ENCODE measurements around the gene STAB1.
A peak's percentile ranks its signal among the peaks of the same experiment; 100 is the strongest.

The STAB1 gene

DNA sequence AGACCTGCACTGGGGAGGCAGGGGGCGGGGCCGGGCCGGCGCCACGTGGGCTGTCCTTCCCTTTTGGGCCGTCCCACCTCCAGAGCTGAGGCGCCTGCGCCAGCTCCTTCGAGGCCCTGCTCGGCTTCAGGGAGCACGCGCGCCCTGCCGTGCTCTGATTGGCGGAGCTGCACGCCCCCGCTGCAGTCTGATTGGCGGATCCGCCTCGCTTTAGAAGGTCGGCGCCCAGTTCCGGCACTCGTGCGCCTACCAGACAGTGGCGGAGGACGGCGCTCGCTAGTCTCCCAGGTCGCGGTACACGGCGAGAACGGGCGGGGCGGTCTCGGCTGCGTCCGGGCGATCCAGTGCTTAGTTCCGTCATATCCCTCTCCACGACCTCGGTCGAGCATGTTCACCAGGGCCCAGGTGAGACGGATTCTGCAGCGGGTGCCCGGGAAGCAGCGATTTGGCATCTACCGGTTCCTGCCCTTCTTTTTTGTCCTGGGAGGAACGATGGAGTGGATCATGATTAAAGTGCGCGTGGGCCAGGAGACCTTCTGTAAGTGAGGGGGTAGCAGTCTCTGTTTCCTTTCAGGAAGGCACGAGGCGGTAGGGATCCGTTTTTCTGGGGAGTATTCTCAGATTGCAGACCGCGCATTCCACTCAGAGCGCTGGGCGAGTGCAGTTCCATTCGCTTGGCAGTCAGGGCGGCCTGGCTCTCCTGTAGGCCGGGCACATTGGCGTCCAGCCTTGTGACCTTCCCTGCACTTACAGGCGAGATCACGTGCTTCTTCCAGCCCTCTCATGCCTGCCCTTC, 41.4 kb downstream of the STAB1 start, which contains the start of gene UQCC5:
Gene UQCC5 (plus strand): TSS at position 237 of the 796 bp plus-strand sequence. CDS start 151 bp downstream, at position 388.
- ATAC-seq (peak; percentile 93), DNase-seq (peak; percentile 97)

DNA sequence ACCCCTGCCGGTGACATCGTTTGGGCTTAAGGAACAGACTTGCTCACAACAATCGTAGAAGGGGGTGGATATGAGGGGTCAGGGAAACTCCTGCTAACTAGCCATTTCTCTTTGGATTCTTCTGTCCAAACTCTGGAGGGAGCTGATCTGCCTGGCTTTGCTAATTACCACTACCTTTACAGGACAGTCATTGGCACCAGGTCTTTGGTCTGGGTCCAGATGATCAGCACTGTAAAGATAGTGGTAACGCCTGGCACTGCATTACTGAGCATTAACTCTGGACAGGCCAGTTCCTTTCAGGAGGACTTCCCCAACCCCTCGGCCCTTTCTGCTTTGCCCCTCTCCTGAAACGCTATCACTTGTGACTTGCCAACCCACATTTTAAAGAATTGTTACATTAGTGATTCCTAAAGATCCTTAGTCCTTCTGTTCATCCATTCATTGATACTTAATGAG, 42.1 kb downstream of the STAB1 start:
- ATAC-seq (no peak), DNase-seq (no peak)

DNA sequence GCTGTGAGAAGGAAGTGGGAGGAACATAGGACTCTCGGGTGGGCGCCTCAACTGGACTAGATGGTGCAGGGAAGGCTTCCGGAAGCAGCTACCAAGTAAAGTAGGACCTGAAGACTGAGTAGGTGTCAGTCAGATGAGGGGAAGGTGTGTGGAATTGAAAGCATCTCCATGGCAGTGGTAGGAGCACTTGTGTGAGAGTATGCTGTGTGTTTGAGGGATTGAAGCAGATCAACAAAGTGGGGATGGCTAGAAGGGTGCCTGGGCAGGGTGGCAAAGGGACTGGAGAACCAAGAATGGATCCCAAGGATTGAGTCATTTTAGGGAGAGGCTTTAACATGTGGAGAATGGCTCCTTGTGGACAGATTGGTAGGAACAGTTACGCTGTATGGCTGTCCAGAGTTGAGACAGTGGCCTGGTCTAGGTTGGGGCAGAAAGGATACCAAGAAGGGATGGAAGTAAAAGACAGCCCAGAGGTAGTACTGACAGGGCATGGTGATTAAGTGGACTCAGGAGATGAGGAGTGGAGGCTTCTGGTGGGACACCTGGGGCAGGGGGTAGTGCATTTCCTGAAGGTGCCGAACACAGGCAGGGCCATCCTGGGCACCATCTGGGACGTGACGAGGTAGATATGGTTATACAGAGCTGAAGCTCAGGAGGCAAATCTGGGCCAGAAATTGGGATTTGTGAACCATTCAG, 42.7 kb downstream of the STAB1 start:
- ATAC-seq (no peak), DNase-seq (no peak)

DNA sequence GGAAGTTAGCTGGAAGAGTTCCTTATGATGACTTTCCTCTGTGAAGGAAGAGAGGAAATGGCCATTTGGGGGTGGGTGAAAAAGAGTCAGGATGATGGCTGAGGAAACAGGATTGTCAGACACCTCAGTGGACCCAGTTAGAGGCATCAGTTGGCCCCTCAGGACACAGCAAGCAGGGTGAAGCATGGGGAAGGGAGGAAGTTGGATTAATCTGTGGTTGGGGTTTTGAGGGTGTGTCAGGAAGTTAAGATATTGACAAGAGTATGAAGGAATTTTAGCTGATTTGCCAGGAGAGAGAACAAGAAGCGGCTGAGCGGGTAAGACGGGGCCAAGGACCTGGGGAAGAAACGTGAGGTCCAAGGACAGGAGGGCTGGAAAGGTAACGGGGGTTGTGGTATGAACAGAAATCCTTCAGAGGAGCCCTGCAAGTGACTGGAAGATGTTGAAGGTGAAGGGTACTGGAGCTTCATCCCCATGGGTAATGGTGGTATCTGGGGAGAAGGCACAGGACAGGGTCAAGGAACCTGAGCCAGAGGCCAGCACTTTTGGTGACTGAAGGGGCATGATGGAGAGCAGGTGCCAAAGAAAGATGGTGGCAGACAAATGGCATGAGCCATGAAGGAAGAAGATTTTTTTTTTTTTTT, 44.0 kb downstream of the STAB1 start:
- ATAC-seq (no peak), DNase-seq (no peak)

DNA sequence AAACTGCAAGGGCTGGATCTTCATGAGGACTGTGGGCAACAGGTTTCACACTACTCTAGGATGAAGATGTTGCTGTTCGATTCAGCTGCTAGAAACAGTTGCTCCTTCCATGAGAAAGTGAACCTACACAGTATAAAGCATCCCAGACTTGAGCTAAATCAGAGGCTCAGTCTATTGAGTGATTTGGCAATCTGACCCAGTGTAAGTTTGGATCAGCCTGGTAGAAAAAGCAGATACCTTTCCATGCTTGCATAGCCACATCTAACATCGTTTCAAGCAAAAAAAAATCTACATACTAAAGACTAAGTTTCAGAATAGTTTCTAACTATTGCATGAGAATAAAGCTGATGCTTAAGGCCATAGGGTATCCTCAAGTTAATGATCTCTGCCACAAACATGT, 45.9 kb downstream of the STAB1 start:
- no peak for DNase-seq
- ATAC-seq = no peak

DNA sequence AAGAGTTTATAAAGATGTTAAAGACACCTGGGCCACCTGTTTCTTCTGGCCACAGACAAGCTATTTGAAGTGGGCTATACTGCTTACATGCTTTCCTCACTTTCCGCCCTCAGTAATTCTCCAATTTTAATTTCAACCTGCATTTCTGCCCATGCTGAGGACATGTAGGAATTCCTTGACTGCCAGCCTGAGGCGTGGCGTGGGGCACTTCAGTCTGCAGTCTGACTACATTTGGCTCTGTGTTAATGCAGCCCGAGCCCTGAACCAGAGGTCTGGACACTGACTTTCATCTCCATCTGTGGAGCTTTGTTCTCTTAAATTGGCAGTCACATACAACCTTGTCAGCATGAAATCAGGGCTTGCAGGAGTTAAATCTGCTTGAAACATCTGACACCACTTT, 49.8 kb downstream of the STAB1 start:
- ATAC-seq (no peak), DNase-seq (no peak)

DNA sequence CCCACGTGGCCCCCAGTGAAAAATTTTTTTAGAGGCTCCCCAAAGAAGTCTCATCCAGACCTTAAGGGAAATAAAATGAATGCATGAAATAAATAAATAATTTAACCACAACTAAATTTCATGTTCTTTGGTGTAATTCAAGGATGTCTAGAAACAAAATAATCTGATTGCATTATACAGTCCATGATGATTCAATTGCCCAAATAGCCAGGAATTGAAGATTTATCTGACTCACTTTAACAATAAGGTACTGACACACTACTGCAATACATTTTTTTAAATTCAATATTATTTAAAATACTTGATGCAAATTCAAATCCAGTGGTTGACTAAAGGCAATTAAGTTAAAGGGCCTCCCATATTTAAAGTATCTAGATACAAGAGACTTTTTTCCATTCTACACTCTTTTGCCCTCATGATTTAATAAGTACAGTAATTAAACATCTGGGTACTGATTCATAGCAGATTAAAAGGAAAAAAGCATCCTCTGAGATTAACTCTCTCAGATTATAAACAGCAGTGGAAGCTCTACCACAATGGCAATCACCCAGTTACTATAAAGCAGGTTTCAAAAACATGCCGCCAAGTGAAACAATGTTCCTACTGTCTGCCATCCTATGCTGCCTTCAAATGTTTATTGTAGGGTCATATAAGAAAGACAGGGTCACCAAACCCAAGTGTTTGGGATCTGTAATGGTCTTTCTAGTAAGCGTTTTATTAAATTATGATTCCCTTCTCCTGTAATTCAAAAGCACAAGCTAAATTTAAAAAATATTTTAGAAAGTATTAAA, 51.2 kb downstream of the STAB1 start:
- DNase-seq = no peak
- ATAC-seq = no peak

DNA sequence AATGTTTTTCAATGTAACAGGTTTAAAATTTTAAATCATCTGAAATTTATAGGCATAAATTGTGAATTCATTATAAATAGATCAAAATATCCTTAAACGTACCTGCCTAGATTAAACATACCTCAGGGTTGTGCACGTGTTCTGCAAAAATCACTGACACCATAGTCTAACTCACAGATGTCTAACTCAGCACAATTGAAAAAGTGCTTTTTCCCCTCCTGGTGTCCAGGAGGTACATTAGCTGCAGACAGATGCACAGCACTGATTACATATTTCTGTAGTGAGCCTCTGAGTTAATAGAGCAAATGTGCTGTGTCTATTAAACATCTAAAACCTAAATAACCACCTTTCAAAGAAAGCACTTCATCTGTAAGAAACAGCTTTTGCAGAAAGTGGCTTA, 52.0 kb downstream of the STAB1 start:
- ATAC-seq = no peak
- DNase-seq = no peak

DNA sequence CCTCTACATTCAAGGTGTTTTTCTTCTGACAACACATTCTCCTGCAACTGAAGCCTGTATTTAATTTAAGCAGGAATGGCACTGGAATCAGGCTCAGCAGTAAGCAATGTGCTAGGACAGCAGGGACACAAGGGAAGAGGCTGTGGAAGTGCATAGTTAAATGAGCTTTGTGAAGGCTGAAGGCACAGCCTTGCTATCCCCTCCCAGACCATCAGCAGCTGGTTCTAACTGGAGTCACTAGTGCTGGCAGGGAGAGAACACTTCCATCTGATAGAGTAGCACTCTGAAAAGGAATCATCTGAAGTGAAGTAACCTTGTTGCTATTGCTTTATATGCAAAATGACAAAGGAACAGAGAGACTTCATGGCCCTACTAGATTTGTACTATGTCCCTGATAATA, 56.0 kb downstream of the STAB1 start:
- no peak for ATAC-seq
- no peak for DNase-seq

DNA sequence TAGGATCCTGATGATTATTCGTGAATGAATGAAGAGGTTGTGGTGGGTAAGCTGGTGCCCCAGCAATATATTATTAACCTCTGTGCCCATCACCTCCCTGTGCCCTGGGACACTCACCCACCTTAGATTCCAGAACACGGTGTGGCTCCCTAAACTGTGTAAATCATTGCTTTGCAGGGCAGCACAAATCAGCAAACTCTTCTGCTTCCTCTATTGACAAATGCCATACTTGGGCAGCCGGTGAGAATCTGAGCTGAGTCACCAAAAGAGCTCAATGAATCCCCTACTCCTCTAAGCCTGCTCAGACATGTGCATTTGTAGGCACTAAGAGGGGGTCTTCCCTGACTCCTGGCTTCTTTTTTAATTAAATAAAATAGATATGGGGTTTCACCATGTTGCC, 57.0 kb downstream of the STAB1 start:
- DNase-seq (no peak), ATAC-seq (no peak)

DNA sequence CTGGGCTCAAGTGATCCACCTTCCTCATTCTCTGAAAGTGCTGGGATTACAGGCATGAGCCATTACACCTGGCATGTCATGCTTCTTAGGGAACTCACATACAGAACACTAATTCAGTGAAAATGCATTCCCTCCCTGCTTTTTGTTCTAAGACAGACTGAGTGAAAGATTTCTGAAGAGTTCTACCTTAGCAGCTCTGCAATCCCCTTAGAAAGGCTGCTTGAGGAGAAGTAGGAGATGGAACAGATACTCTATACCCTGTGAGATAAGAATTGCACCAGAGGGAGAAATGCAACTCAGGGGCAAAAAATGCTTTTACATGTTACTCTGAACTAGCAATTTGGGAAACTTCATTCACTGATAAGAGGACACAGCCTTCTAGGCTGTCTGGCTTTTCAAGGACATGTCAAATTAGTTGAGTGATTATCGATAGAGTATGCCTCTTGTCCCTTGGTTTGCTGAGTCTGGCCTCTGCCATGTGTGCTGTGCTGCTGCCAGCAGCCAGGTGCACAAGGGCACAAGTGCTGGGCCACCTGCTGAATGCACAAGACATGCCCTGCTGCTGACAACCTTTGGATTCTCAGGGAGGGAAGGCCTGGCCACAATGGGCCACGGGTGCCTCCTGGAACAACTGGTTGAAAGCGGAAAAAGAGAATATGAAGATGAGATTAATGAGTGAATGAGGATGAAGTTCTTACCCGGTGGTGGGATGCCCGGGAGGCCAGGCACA, 59.1 kb downstream of the STAB1 start:
- no peak for ATAC-seq
- no peak for DNase-seq

DNA sequence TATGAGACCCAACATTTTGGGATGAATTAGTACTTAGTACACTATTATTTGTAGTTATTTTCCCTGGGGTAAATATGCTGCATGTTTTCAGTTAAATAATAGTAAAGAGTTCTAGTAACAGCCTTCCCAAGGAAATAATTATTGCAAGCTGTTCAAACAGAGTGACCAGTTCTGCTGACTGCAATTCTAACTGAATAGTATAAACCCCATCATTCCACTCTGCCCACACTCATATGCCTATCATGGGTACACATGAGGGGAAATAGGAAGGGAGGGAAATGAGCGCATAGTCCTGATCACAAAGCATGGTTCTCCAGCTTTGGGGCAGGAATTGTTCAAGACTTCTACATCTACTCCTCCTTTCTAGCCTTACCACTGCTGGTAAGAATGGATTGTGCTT, 59.9 kb downstream of the STAB1 start:
- DNase-seq (no peak), ATAC-seq (no peak)

DNA sequence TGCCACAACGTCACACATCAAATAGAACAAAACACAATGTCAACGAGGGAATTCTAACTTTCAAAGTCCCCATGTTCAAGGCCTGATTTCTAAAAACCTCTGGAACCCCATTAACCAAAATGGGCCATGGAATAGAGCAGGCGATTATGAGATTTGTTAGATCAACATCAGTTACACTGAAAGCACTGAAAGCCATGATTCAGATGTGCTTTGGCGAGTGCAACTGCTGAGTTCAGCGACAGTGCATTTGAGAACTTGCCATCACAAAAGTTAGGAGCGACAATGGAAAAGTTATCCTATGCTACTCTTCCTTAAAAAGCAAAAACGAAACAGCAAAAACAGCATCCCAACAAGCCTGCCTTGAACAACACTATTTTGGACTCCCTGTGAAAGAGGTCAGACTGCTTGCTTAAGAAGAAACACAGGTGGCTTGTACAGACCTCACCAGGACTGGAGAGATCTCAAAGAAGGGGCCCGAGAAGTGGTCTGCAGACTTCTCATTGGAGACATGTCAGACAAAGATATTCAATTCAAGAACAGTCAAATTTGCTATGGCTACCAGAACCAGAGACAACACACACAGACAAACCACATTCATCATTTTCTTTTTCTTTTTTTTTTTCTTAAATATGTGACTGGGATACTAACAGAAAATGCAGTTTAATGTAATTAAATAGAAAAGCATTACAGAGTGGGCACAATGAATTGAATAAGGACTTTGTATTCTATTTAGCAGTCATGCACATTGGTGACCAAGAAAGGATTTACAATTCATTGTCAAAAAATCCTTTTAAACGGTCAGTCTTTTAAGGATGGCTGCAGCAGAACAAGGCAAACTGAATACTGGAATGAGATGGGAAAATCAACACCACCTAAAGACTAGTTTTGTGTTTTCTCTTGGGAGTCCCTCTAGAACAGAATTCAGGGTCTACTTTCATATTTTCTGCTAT, 62.1 kb downstream of the STAB1 start:
- DNase-seq (no peak), ATAC-seq (no peak)

DNA sequence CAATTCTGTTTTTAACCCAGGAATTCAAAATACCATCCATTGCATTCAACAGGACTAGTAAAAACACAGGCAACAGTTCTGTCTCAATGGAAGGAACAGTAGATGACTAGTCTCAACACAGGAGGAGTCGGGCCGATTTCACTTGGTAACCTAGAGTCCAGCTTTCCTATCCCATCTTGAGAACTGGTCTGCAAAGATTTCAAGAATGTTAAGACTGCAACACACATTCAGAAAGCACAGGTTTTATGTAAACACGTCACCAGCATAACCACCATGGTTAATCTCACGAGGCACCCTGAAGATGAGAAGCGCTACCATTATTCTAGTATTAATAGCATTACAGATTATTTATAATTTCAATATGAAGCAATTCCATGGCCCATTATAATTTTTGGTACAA, 63.3 kb downstream of the STAB1 start:
- no peak for DNase-seq
- ATAC-seq = no peak

DNA sequence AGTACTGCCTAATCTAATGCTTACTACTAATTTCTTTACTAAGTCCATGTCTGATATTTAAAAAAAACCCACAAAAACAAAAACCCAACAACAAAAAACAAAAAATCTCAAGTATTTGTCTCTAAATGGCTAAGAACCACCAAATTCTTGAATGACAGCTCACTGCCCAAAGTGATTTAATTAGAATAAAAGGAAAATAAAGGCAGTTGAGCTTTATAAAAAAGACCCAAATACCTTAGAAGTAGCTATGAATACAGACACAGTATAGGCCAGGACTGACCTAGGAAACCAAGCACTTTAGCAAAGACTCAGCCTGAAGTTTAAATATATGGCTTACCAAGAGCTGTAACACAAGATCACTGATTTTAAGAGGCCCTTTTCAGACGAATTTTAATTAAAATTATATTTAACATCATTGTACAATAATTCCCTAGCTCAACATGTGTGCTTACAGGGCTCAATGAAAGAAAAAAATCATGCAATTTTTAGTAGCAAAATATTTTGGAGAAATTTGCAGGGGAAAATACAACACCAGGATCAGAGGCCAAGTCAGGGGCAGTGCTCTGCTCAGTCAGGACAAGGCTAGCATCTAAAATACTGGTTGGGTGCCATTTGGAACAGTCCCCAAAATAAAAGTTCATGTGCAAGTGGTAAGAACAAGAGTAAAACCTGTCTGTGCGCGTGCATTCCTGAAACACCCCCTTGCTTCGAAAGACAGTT, 66.0 kb downstream of the STAB1 start:
- DNase-seq (no peak), ATAC-seq (no peak)

DNA sequence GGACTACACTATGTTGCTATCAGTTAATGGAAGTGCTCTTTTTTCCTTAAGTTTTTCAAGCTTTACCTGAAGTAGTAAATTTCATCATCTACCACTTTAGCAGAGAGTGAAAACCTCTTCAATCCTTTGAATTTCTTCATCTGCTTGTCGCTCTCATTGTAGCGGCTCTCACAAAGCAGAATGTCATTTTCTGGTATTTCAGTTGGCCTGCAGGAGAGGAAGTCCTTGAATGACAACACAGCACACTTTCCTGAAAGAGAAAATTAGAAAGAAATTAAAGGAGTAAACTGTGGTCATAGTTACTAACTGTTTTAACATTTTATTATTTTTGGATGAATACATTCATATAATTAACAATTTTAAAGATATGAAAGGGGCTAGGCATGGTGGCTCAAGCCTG, 68.8 kb downstream of the STAB1 start:
- DNase-seq (no peak), ATAC-seq (no peak)

DNA sequence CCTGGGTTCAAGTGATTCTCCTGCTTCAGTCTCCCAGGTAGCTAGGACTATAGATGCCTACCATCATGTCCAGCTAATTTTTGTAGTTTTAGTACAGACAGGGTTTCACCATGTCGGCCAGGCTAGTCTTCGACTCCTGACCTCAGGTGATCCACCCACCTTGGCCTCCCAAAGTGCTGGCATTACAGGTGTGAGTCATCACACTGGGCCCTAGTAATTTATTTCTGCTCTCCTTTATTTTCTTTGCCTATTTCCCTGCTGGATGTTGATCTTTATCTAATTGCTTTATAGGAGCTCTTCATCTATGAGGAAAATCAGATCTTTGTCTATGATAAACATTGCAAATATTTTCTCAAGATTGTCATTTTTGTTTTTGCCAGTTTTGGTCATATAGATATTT, 72.9 kb downstream of the STAB1 start:
- no peak for DNase-seq
- ATAC-seq = no peak

DNA sequence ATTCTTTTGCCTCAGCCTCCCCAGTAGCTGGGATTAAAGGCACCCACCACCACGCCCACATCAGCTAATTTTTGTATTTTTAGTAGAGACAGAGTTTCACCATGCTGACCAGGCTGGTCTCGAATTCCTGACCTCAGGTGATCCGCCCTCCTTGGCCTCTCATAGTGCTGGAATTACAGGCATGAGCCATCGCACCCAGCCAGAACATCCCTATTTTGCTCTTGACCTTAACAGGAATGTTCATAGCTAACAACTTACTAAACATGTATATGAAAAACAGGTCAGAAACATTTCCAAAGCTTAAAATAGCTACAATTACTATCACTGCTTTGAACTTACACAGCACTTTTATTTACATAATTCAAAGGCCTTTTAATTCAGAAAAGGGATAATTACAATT, 74.9 kb downstream of the STAB1 start:
- DNase-seq (no peak), ATAC-seq (no peak)

DNA sequence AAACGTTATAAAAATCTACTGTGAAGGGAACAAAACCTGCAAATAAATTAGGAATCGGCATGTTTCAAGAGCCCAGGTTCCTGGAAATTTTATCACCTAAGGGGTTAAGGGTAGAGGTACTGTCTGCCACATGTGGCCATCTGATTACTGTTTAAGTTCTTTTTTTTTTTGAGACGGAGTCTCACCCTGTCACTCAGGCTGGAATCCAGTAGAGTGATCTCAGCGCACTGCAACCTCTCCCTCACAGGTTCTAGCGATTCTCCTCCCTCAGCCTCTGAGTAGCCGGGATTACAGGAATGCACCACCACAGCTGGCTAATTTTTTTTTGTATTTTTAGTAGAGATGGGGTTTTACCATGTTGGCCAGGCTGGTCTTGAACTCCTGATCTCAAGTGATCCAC, 77.1 kb downstream of the STAB1 start:
- DNase-seq (no peak), ATAC-seq (no peak)
